ENCODE measurements around the gene PDZD2.
"Not testable (repeated sequence)": the region's sequence is repeated elsewhere in the genome, so short reads cannot be mapped to it uniquely, and the experiment has no call there.

The PDZD2 gene

GRCh38 chr5:31678180-31678579 is 39.2 kb downstream of the PDZD2 start:
- no peak for DNase-seq
- Histone ChIP-seq H3K9me3 (ENCODE audit: severe bottlenecking) (no peaks in the 10 kb centered on the region), H3K27me3 (ENCODE audit: insufficient read depth, low read depth, severe bottlenecking) (no peaks in the 10 kb centered on the region), H3K4me3 (ENCODE audit: low read depth, low read length) (no peak overlapping the region), H3K27ac (no peak overlapping the region), H3K36me3 (no peaks in the 10 kb centered on the region)
- TF ChIP-seq, protein P1, sequence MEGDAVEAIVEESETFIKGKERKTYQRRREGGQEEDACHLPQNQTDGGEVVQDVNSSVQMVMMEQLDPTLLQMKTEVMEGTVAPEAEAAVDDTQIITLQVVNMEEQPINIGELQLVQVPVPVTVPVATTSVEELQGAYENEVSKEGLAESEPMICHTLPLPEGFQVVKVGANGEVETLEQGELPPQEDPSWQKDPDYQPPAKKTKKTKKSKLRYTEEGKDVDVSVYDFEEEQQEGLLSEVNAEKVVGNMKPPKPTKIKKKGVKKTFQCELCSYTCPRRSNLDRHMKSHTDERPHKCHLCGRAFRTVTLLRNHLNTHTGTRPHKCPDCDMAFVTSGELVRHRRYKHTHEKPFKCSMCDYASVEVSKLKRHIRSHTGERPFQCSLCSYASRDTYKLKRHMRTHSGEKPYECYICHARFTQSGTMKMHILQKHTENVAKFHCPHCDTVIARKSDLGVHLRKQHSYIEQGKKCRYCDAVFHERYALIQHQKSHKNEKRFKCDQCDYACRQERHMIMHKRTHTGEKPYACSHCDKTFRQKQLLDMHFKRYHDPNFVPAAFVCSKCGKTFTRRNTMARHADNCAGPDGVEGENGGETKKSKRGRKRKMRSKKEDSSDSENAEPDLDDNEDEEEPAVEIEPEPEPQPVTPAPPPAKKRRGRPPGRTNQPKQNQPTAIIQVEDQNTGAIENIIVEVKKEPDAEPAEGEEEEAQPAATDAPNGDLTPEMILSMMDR (IDR thresholded peaks at IDR 0.05; ENCODE audit: low read depth, low read length) = no peak

GRCh38 chr5:31680528-31680927 is 41.6 kb downstream of the PDZD2 start:
- no peak overlapping the region for H3K4me3 ChIP-seq (ENCODE audit: low read depth, low read length)
- no peaks in the 10 kb centered on the region for H3K36me3 ChIP-seq
- DNase-seq = no peak
- no peaks in the 10 kb centered on the region for H3K9me3 ChIP-seq (ENCODE audit: severe bottlenecking)
- TF ChIP-seq, protein P1 (IDR thresholded peaks at IDR 0.05; ENCODE audit: low read depth, low read length) = no peak
- H3K27ac ChIP-seq = no peak overlapping the region
- H3K27me3 ChIP-seq (ENCODE audit: insufficient read depth, low read depth, severe bottlenecking) = no peaks in the 10 kb centered on the region

DNA sequence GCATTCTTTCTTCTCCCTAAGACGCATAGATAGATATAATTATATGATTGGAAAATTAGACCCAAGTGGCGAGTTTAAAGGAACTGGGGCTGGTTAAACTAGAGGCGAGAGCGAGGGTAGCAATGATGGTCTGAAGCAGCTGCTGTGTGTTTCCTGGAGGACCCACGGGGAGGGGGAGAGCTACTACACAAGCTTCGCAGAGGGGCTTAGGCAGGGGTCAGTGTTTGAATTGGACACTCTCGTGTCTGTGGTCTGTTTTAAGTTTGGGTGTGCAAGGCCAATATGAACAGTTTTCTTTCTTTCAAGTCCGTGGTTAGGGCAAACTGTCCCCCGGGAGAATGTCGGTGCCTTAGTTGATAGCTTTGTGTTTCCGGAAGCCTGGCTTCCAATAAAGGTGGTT is 43.1 kb downstream of the PDZD2 start:
- Histone ChIP-seq H3K4me3 (ENCODE audit: low read depth, low read length) (no peak overlapping the region), H3K36me3 (no peaks in the 10 kb centered on the region), H3K9me3 (ENCODE audit: severe bottlenecking) (no peaks in the 10 kb centered on the region), H3K27me3 (ENCODE audit: insufficient read depth, low read depth, severe bottlenecking) (no peaks in the 10 kb centered on the region), H3K27ac (no peak overlapping the region)
- TF ChIP-seq, protein P1 (IDR thresholded peaks at IDR 0.05; ENCODE audit: low read depth, low read length) = no peak
- no peak for DNase-seq

GRCh38 chr5:31682851-31683250 is 43.9 kb downstream of the PDZD2 start:
- H3K4me3 ChIP-seq (ENCODE audit: low read depth, low read length) = no peak overlapping the region
- no peaks in the 10 kb centered on the region for H3K36me3 ChIP-seq
- no peak overlapping the region for H3K27ac ChIP-seq
- TF ChIP-seq, protein P1 (IDR thresholded peaks at IDR 0.05; ENCODE audit: low read depth, low read length) = no peak
- no peaks in the 10 kb centered on the region for H3K27me3 ChIP-seq (ENCODE audit: insufficient read depth, low read depth, severe bottlenecking)
- H3K9me3 ChIP-seq (ENCODE audit: severe bottlenecking) = no peaks in the 10 kb centered on the region
- DNase-seq = no peak

GRCh38 chr5:31688515-31689092 is 49.7 kb downstream of the PDZD2 start:
- H3K4me3 ChIP-seq (ENCODE audit: low read depth, low read length) = no peak overlapping the region
- H3K36me3 ChIP-seq = no peaks in the 10 kb centered on the region
- TF ChIP-seq, protein P1 (IDR thresholded peaks at IDR 0.05; ENCODE audit: low read depth, low read length) = no peak
- H3K27ac ChIP-seq = no peak overlapping the region
- DNase-seq = no peak
- no peaks in the 10 kb centered on the region for H3K9me3 ChIP-seq (ENCODE audit: severe bottlenecking)
- H3K27me3 ChIP-seq (ENCODE audit: insufficient read depth, low read depth, severe bottlenecking) = no peaks in the 10 kb centered on the region

DNA sequence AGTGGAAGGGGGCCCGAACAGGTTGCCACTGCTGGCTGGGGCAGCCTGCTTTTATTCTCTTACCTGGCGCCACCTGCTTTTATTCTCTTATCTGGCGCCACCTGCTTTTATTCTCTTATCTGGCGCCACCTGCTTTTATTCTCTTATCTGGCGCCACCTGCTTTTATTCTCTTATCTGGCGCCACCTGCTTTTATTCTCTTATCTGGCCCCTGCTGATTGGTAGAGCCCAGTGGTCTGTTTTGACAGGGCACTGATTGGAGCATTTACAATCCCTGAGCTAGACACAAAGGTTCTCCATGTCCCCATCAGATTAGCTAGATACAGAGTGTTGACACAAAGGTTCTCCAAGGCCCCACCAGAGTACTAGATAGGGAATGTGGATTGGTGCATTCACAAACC is 52.5 kb downstream of the PDZD2 start:
- not testable (repeated sequence) for H3K9me3 ChIP-seq (ENCODE audit: severe bottlenecking); H3K27ac ChIP-seq; H3K27me3 ChIP-seq (ENCODE audit: insufficient read depth, low read depth, severe bottlenecking); H3K4me3 ChIP-seq (ENCODE audit: low read depth, low read length); H3K36me3 ChIP-seq; DNase-seq

All from WERI-Rb-1 (cell line).